ENCODE measurements around the gene U2AF2. TPM values are rescaled to one million over a fixed set of nuclear protein-coding genes. Genes with fewer than 3 reads are reported as not detected.

The U2AF2 gene
- polyA plus RNA-seq, 2 of the 4 experiments (the other 2 are of a cell fraction): 157 to 302 TPM

DNA sequence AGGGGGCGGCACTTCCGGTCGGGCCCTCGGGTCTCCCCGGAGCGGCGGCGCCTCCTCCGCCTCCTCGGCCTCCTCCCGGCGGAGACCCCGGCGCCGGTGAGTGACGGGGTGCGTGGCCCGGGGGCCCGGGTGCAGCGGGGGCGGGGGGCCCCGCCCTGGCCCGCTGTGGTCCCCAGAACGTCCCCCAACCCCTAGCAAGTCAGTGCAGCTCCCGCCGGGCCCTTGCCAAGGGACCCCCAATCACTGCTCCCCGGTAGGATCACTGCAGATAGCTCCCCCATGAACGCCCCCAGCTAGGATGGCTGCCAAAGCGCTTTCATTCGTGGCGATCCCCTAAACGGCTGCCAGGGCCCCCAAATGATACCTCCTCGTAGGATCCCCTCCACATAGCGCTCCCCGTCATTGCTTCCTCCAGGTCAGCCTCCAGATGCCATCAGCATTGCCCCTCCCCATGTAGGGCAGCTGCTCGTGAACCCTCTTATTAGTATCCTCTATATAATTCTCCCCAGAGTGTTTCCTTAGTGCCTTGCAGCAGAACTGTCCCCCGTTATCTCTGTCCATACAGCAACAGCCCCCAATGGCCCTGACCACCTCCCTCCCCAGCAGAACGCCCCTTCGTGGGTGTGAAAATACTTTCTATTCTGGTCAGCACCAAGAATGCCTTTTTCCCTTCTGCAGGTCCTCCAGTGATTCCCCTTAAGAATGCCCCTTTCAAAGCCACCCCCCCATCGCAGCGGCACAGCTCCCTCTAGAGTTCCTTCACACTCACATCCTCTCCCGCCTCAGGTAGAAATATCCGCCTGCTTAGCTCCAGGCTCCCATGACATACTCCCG is 49.0 kb upstream of the U2AF2 start, which contains the start of gene ZNF865:
Gene ZNF865 (plus strand): TSS at position 11 of the 834 bp plus-strand sequence. CDS start 7,972 bp downstream, outside the sequence.
- Histone ChIP-seq H3K4me1 (peaks cover 22% of the 10 kb centered on the region), H3K4me2 (peak within 1 kb of the TSS; percentile 97), H3K4me3 (peak within 1 kb of the TSS; percentile 82), H3K27ac (peak within 1 kb of the TSS; percentile 94 to 95), H3K9me3 (no peaks in the 10 kb centered on the region)
- ATAC-seq (peak; percentile 71 to 76), DNase-seq (ENCODE audit: low read depth in 1 of 2, low spot score in 1 of 2) (peak; percentile 88 to 91), FAIRE-seq (no peak)
- 1% methylated on average over 18 of the region's 44 CpGs for WGBS (ENCODE audit: missing lambda C conversion rate)
- POLR2A ChIA-PET: interaction anchor here (0.6 to 3.2 kb wide), 23 partner anchors 11 to 347 kb away, joined by 3 to 33 read pairs (median 5); partner anchors contain the start of genes ISOC2, KMT5C, NAT14 and PPP6R1
- CTCF ChIA-PET: interaction anchor here (0.6 to 16.7 kb wide), 49 partner anchors 9 to 542 kb away, joined by 3 to 348 read pairs (median 6); partner anchors contain the start of genes NAT14, ZNF579 and ZNF784
- peak; percentile 84 for TF ChIP-seq SMC3 (IDR thresholded peaks at IDR 0.05)
- peak; percentile 92 for TF ChIP-seq RFX5 (IDR thresholded peaks at IDR 0.05)
- TF ChIP-seq, protein P1, sequence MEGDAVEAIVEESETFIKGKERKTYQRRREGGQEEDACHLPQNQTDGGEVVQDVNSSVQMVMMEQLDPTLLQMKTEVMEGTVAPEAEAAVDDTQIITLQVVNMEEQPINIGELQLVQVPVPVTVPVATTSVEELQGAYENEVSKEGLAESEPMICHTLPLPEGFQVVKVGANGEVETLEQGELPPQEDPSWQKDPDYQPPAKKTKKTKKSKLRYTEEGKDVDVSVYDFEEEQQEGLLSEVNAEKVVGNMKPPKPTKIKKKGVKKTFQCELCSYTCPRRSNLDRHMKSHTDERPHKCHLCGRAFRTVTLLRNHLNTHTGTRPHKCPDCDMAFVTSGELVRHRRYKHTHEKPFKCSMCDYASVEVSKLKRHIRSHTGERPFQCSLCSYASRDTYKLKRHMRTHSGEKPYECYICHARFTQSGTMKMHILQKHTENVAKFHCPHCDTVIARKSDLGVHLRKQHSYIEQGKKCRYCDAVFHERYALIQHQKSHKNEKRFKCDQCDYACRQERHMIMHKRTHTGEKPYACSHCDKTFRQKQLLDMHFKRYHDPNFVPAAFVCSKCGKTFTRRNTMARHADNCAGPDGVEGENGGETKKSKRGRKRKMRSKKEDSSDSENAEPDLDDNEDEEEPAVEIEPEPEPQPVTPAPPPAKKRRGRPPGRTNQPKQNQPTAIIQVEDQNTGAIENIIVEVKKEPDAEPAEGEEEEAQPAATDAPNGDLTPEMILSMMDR (IDR thresholded peaks at IDR 0.05): peak; percentile 88
- TF ChIP-seq, protein P2, sequence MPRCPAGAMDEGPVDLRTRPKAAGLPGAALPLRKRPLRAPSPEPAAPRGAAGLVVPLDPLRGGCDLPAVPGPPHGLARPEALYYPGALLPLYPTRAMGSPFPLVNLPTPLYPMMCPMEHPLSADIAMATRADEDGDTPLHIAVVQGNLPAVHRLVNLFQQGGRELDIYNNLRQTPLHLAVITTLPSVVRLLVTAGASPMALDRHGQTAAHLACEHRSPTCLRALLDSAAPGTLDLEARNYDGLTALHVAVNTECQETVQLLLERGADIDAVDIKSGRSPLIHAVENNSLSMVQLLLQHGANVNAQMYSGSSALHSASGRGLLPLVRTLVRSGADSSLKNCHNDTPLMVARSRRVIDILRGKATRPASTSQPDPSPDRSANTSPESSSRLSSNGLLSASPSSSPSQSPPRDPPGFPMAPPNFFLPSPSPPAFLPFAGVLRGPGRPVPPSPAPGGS (IDR thresholded peaks at IDR 0.05): 0 out of 3 replicates have a peak, but pooled peaks have one; percentile 50
- TF ChIP-seq JUNB (IDR thresholded peaks at IDR 0.05): no peak
- no peak for TF ChIP-seq TP53 (CRISPR knock-in tag; IDR thresholded peaks at IDR 0.05)
- TF ChIP-seq, protein P3, sequence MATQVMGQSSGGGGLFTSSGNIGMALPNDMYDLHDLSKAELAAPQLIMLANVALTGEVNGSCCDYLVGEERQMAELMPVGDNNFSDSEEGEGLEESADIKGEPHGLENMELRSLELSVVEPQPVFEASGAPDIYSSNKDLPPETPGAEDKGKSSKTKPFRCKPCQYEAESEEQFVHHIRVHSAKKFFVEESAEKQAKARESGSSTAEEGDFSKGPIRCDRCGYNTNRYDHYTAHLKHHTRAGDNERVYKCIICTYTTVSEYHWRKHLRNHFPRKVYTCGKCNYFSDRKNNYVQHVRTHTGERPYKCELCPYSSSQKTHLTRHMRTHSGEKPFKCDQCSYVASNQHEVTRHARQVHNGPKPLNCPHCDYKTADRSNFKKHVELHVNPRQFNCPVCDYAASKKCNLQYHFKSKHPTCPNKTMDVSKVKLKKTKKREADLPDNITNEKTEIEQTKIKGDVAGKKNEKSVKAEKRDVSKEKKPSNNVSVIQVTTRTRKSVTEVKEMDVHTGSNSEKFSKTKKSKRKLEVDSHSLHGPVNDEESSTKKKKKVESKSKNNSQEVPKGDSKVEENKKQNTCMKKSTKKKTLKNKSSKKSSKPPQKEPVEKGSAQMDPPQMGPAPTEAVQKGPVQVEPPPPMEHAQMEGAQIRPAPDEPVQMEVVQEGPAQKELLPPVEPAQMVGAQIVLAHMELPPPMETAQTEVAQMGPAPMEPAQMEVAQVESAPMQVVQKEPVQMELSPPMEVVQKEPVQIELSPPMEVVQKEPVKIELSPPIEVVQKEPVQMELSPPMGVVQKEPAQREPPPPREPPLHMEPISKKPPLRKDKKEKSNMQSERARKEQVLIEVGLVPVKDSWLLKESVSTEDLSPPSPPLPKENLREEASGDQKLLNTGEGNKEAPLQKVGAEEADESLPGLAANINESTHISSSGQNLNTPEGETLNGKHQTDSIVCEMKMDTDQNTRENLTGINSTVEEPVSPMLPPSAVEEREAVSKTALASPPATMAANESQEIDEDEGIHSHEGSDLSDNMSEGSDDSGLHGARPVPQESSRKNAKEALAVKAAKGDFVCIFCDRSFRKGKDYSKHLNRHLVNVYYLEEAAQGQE (IDR thresholded peaks at IDR 0.05): no peak
- TF ChIP-seq POLR2A (IDR thresholded peaks at IDR 0.05; ENCODE audit: low read length): peak; percentile 39
- TF ChIP-seq JUN (IDR thresholded peaks at IDR 0.05): peak; percentile 16 to 83; a peak in 4 of 5 replicates
- no peak for TF ChIP-seq KDM1A (IDR thresholded peaks at IDR 0.05; ENCODE audit: low read depth)
- peak; percentile 89; the same call in 1 of the 2 replicates for TF ChIP-seq MAZ (IDR thresholded peaks at IDR 0.05; ENCODE audit: borderline replicate concordance, low read depth, low read length)
- no peak for TF ChIP-seq ZC3H11A (IDR thresholded peaks at IDR 0.05)
- no peak for TF ChIP-seq CHD4 (IDR thresholded peaks at IDR 0.05; ENCODE audit: borderline replicate concordance)
- no peak for TF ChIP-seq HOXB5 (CRISPR knock-in tag; IDR thresholded peaks at IDR 0.05)
- TF ChIP-seq, protein P4, sequence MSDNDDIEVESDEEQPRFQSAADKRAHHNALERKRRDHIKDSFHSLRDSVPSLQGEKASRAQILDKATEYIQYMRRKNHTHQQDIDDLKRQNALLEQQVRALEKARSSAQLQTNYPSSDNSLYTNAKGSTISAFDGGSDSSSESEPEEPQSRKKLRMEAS (IDR thresholded peaks at IDR 0.05): peak; percentile 44; the same call in 1 of the 2 replicates
- TF ChIP-seq ESRRA (IDR thresholded peaks at IDR 0.05; ENCODE audit: borderline replicate concordance, low read length): no peak
- TF ChIP-seq RAD21 (conservative IDR thresholded peaks at IDR 0.05 in 1 of 2, IDR thresholded peaks at IDR 0.05 in 1 of 2): peak; percentile 93 to 95
- TF ChIP-seq PHF8 (IDR thresholded peaks at IDR 0.05; ENCODE audit: borderline replicate concordance, low read depth): peak; percentile 44; the same call in 1 of the 2 replicates
